Heart left ventricle (tissue), 13 donors: ENCODE data around the gene INSYN1.

ENCODE experiments used
- CTCF ChIP-seq, 12 donors: fragments of 200-600 bp; sonication (generic) in 4 of 12; IDR thresholded peaks; one replicate each; pipeline versions ENCODE4 v1.5.0 to v1.8.0; 2018 to 2022; ENCODE audit warnings: antibody characterized with exemption in 12 of 12, mild to moderate bottlenecking in 5 of 12
- POLR2A ChIP-seq, 2 donors: fragments of 450-650 bp; IDR thresholded peaks; one replicate each; pipeline ENCODE4 v1.6.1; 2017; ENCODE audit warnings: antibody characterized with exemption in 2 of 2, mild to moderate bottlenecking in 2 of 2, moderate library complexity in 2 of 2
- donor health status: ischemic (EF 13 %, LVEDD 7.1; RV severe dilation, severe dysfunction).
- donor health status: DM: no; HTN: yes; CAD: no.
- donor health status: DM: no; HTN: no; CAD: no.
- donor health status: ischemic (EF 25% LVEDD 6.9; RV normal size, moderate dysfunction).
- donor health status: ischemic (EF 25% LVEDD 5.7; RV mildly dilated, moderate dysfunction).
- donor health status: ischemic (EF 35%, LVEDD 5.7; RV mildly dilated, moderate dysfunction).
- donor health status: nonischemic (EF 11% LVEDD 7.7; RV severe dilation, severe dysfunction).
- donor health status: DM: yes; HTN: yes; CAD: no.
- donor health status: PGD.
- donor health status: ischemic (EF 29% LVEDD 5.4; RV normal size, mild dysfunction).
- donor health status: nonischemic (EF 23%, LVEDD 6.1; RV moderate dilation, normal function).

DNA sequence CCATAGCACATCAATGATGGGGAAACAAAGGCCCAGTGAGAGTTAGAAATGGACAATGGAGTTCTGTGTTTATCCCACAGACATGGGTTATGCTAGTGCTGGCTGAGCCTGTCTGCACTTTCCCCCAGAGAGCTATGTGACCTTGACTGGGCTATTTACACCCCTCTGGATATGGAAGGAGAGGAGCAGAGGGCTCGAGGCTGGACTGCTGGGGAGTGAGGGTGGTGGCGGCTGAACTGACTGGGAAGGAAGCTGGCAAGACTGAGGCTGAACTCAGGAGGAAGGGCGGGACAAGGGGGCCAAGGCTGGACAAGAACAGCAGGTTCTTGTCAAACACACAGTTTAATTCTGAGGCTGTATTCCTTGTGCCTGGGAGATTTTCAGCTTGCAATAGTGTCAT lies 10.8 kb upstream of the INSYN1 start:
- TF ChIP-seq CTCF (IDR thresholded peaks at IDR 0.05) (no peak), POLR2A (IDR thresholded peaks at IDR 0.05) (no peak)
